IPS DF 4.7 (cell line): ENCODE results near the gene RASSF3.
"Not testable (repeated sequence)": the region's sequence is repeated elsewhere in the genome, so short reads cannot be mapped to it uniquely, and the experiment has no call there.

ENCODE experiments used
- DNase-seq: peaks from one replicate; pipeline ENCODE4 v3.0.0-alpha.2; 2013; ENCODE audit warnings: low spot score; ENCODE audit errors: extremely low read depth

Gene RASSF3

DNA sequence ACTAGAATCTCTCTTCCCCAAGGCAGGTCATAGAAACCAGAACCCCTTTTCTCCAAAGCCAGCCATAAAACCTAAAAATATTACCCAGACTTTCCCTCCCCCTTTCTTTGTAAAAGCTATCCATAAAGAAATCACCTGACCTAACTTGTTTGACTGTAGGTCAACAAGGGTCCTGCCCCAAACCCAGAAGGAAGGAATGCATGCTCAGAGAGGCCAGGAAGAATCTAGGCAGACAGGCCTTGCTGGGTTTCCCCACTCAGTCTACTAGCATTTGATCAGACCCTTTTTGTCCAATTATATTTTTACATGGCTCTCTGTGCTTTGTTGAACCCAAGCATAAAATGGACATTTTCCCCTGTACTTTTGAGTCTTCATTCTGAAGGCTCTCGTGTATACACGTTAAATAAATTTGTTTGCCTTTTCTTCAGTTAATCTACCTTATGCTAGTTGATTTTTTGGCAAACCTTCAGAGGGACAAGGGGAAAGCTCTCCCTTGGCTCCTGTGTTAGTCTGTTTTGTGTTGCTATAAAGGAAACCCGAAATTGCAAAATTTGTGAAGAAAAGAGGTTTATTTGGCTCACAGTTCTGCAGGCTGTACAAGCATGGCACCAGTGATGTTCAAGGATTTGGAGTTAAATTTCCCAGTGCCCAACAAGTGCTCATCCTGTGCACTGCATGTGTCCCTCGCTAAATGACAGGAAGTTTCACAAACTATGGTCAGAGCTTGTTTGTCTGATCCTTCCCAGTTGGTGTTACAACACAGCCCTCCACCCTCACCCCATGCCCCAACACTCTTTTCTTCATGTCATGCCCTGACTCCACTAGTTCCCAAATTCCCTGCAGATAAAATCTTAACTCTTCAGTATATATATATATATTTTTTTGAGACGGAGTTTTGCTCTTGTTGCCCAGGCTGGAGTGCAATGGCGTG is 14.2 kb upstream of the RASSF3 start:
- no peak for DNase-seq

DNA sequence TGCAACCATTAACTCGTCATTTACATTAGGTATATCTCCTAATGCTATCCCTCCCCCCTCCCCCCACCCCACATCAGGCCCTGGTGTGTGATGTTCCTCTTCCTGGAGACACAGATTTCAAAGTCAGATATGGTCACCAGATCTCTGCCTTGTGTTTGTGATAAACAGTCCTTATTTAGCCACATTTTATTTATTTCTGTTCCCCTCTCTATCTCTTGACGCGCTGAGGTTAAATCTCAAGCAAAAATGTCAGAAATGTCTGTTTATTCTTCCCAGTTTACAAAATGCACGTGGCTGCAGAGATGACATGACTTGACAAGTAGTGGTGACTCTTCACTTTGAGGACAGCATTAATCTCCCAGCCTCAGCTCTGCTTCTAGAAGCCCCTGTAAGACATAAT is 11.5 kb upstream of the RASSF3 start:
- no peak for DNase-seq

DNA sequence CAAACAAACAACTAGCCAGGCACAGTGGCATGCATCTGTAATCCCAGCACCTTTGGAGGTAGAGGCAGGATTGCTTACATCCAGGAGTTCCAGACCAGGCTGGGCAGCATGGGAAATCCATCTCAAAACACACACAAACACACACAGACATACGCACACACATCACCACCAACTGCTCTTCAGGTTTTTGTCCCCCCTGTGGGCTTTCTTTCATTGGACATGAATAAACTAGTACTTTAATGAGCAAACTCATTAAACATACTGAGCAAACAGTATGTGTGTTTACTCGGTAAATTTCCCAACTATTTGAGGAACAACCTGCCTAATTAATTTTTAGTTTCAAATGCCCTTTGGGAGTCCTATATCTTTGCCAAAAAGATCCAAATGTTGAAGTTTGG is 10.1 kb upstream of the RASSF3 start:
- DNase-seq: no peak

DNA sequence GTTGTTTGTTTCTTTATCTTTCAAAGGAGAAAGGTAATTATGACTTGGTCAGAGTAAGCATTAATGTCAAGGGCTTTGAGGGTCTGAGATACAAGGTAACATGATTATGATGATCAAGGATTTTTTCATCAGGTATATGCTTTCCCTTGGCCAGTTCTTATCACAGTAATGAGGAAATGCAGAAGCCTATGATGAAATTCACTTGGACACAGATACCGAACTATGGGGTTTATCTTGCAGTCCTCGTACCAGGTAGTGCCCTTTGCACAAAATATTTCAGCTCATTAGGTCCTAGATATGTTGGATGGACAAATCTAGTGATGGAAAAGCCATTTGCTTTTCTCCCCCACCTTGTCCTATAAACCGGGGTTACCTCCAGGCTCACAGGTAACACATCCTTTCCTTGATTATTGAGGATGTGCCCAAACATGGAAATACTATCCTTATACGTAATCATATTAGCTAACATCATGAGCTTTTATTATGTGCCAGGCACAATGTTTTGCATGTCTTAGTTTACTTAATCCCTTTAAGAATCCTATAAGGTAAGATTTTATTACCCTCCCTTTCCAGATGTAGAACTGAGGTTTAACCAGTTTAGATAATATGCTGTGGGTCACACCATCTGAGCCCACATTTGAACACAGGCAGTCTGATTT is 7.0 kb upstream of the RASSF3 start:
- no peak for DNase-seq

DNA sequence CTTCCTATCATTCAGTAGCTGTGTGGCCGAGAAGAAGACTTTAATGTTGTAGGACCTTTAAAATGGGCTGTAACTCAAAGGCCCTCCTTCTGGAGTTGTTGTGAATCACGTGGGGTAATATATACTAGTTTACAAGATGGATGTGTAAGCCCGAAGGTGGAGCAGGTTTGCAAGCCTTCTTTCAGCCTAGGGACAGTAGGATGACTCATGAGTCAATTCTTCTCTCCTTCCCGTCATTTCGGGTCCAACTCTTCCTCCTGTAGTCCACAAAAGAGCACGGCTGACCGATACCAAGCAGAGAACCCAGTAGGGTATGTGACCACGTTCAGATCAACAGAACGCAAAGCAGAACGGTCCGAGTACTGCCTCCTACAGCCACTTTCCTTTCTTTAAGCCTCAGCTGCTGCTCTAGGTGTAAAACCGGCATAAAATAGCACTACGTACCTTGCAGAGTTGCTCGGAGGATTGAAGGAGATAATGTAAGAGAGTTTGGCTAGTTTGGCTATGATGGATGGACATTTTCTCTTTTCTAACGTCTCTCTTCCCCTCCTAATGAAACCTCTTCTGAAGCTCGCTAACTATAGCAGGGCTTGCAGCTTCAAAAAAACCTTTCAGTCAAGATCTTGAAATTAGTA is 1.3 kb upstream of the RASSF3 start:
- no peak for DNase-seq

DNA sequence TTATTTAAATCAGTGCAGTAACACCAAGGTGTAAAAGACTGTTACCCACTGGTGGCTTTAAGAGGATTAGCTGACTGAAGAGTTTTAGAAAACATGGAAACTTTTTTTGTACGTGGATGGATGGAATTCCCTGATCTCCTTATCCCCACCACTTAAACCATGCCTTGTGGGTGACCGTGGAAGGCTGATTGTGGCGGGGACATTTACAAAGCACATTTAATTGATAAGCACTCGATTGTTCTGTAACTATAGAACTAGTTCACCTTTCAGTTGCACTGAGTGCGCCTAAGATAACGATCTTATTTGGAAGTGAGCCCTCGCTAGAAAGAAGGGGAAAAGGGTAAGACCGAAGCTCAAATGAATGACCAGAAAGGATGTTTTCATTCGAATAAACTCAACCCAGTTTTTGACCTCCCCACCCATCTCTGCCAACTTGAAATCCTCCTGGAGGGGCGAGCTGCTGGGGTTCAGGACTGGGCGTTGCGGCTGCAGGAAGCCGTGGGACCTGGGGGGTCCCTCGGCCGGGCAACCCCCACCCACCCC is 688 bp upstream of the RASSF3 start:
- DNase-seq: no peak

- no peak for DNase-seq
Measured at GRCh38 chr12:64610660-64611340, 505 bp downstream of the RASSF3 start.

- DNase-seq: no peak
Measured at GRCh38 chr12:64611341-64612284, 1.3 kb downstream of the RASSF3 start.

DNA sequence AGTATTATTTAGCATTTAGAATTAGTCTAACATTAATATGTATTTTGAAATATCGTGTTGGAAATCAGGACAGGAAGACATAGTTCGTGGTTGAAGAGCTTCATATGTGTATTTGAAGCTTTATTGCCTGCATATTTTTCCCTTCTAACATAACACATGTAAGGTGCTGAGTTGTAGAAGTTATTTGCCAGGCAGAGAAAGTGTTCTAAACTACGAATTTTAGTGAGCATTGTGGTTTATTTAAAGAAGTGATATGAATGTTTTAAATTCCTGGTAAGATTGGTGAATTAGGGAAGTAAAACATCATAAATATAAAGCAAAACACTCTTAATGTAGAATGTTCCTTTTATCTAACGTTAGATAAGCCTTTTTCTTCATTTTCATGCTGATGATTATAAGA is 2.5 kb downstream of the RASSF3 start:
- DNase-seq: no peak

DNA sequence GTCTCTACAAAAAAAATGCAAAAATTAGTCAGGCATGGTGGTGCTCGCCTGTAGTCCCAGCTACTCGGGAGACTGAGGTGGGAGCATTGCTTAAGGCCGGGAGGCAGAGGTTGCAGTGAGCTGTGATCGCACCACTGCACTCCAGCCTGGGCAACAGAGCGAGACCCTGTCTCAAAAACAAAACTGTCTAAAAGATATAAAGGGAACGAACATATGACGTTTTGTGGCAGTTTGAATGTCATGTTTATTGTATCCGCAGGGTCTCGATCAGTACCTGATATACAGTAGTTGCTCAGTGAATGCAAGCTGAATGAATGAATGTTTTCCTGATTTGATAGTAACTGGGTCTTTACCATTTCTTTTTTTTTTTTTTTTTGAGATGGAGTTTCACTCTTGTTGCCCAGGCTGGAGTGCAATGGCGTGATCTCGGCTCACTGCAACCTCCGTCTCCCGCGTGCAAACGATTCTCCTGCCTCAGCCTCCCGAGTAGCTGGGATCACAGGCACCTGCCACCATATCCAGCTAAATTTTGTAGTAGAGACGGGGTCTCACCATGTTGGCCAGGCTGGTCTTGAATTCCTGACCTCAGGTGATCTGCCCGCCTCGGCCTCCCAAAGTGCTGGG is 3.6 kb downstream of the RASSF3 start:
- DNase-seq: not testable (repeated sequence)

GRCh38 chr12:64616201-64616600 is 5.9 kb downstream of the RASSF3 start:
- no peak for DNase-seq

- no peak for DNase-seq
Measured at GRCh38 chr12:64618953-64619590, 8.8 kb downstream of the RASSF3 start.

DNA sequence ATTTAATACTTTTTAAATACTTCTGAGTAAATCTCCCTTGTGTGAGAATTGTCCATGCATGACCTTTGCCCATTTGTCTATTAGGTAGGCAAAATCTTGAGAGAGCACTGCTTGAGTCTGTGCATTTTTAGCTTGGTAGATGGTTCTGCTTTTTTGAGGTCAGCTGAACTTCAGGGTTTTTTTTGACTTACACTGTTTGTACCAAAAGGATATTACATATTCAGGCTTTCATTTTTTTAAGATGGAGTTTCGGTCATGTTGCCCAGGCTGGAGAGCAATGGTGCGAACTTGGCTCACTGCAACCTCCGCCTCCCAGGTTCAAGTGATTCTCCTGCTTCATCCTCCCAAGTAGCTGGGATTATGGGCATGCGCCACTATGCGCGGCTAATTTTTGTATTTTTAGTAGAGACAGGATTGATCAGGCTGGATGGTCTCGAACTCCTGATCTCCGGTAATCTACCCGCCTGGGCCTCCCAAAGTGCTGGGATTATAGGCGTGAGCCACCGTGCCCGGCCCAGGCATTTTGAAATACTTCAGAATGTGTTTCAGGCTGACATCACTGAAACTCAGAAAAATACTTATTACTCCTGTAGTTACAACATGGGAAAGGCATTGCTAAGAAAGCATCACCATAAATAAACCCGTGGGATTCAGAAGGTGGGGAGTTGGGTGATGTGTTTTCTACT is 11.1 kb downstream of the RASSF3 start:
- DNase-seq: no peak

GRCh38 chr12:64624035-64624434 is 13.7 kb downstream of the RASSF3 start:
- DNase-seq: no peak

GRCh38 chr12:64625243-64626077 is 15.2 kb downstream of the RASSF3 start:
- no peak for DNase-seq

DNA sequence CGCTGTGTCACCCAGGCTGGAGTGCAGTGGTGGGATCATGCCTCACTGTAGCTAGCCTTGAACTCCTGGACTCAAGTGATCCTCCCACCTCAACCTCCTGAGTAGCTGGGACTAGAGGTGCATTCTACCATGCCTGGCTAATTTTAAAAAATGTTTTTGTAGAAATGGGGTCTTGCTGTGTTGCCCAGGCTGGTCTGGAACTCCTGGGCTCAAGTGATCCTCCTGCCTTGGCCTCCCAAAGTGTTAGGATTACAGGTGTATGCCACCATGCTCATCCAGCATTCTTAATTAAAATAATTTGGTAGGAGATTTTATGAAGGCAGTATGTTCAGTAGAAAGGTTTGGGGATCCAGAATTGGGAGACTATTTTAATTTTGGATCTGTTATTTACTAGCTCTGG is 16.3 kb downstream of the RASSF3 start:
- DNase-seq: not testable (repeated sequence)

GRCh38 chr12:64627771-64628170 is 17.5 kb downstream of the RASSF3 start:
- no peak for DNase-seq

DNA sequence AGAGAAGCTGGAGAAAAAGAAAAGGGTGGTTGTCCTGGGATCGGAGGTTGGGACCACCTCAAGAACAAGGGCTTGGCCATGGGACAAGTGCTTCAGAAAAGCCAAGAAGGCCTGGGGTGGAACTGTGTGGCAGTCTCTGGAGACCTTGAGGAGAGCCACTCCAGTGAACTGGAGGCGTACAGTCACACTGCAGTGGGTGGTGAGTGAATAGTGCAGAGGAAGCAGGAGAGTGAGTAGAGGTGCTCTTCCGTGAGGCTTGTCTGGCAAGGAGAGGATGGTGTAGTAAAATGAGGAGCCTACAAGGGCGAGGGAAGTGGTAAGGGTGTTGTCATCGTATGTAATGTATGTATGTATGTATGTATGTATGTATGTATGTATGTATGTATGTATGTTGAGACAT is 20.9 kb downstream of the RASSF3 start:
- no peak for DNase-seq
